GM19035 (cell line): ENCODE results near the gene ZNF654.
"Not testable (repeated sequence)": the region's sequence is repeated elsewhere in the genome, so short reads cannot be mapped to it uniquely, and the experiment has no call there.

Experiments
- ATAC-seq: cut with Tn5 transposase; IDR thresholded peaks from one replicate; pipeline ENCODE4 v1.9.1; 2021; ENCODE audit not compliant: unreplicated experiment

ZNF654 gene

DNA sequence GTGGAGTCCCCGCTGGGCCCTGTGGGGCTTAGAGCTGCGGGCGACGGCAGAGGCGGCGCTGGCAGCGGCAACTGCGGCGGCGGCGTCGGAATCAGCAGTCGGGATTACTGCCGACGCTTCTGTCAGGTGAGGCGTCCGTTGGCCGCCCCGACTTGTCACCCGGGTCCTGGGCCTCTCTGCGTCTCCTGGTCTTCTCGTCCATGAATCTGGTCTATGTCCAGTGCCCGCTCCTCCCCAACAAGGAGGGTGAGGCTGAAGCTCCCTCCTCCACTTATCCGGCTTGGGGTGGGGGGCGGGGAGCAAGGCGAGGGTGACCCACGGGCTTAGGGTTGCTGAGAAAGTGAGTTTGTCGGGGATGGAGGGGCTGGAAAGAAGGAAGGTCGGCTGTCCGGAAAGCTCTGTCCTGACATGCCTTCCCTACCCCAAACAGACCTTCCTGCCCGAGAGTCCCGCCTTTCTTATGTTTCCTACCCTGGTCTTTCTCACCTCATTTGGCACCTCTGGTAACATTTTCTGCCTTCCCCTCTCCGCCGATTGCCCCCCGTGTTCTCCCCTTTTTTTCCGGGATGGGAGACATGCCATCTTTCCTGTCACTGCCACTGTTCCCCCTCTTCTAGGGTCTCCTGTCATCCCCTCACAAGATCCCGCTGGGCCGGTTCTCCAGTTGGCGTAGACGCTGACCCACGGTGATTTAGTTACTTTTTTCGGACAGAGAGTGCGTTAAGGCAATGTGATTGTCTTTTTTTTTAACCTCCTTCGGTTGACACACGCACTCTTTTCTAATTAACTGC is 520 bp downstream of the ZNF654 start:
- peak; percentile 17 for ATAC-seq

DNA sequence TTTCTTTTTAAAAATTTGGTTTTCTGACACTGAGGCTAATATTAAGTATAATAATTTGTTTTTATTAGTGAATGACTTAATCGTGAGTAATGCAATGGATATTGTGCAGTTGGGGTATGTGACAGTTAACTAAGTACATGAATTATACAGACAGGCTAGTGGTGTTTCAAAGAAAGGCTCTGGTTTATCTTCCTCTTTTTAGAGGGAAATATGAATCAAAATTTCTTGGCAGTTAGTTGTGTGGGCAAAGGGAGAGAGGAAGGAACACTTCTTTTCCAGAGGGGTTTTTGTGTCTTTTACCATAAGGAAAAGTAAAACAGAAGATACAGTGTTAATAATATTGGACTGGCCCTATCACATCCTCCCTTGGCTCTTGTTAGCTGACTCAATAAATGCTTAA is 2.7 kb downstream of the ZNF654 start:
- ATAC-seq = no peak

DNA sequence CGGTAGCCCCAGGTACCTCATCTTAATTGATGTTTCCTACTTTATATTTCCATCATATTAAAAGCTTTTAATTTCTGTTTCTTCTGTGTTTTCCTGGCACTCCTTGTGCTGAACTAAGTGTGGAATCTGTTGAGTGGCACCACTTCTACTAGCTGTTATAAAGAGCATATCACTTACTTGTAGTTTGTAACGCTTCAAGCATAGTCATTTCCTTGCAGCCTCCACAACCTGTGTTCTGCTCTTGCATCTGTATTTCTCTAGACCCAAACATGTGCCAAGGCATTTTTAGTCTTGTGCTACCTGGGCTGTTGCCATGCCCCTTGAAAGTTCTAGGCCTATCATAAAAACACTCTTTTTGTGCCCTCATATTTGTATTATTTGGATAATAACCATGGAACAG is 16.0 kb downstream of the ZNF654 start:
- no peak for ATAC-seq

DNA sequence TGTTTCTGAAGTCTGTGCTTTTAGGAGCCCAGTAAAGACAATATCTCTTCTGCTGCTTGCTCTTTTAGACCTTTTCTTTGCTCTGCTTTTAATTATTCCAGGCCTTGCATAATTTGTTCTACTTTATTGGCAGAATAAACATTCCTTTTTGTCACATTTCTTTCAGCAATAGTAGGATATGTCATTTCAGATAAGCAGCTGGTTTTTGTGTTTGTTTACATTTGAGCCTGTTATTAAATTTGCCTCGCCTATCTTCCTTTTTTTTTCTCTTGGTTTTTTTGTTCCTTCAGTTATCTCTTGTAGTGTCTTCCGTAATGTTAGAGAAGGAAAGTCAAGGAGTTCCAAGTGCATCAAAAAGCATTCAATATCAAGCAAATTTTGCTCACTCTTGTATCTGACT is 16.4 kb downstream of the ZNF654 start:
- no peak for ATAC-seq

GRCh38 chr3:88076712-88077111 is 17.7 kb downstream of the ZNF654 start:
- no peak for ATAC-seq

GRCh38 chr3:88078932-88079331 is 19.9 kb downstream of the ZNF654 start:
- ATAC-seq = no peak

DNA sequence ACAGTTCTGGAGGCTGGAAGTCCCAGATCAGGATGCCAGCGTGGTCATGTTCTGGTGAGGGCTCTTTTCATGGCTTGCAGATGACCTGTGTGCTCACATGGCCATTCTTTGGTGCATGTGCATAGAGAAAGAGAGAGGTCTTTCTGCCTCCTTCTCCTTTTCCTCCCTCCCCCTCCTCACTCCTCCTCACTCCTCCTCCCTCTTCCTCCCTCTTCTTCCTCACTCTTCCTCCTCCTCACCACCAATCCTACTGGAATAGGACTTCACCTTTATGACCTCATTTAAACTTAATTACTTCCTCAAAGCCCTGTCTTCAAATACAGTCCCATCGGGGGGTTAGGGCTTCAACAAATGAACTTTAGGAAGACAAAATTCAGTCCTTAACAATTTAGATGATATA is 23.8 kb downstream of the ZNF654 start:
- no peak for ATAC-seq

DNA sequence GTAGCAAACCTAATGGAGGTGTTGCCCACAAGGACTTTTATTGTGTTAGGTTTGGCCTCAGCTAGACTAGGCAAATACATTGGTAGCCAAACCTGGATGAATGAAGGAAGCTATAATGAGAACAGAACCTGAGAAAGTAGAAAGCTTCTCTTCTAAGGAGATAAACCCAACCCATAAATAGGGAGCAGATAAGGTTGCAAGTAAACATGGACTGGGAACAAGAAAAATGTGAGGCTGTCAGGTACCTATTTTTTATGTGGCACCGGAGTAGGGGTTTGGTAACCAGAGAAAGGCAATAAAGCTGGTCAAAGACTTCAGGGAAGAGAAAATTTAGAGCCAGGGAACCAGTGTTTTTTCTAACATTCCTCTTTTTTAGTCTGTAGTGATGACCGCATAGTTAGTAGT is 25.0 kb downstream of the ZNF654 start:
- no peak for ATAC-seq

- no peak for ATAC-seq
Observed at GRCh38 chr3:88090681-88091080, 31.6 kb downstream of the ZNF654 start.

DNA sequence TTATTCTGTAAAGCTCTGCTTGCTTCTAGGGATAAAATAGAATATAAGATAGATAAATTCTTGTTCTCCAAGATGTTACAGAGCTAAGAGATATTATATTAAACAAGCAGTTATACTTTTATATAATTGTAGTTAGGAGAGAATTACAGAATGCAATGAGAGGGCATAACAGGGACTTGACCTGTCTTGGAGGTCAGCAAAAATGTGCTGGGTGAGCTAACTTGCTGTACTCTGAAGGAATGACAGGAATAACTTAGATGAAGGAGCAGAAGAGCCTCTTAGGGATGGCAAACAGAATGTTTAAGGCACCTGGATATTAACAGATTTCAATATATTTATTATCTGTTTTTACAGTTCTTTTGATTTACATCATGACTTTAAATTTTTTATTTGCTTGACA is 33.2 kb downstream of the ZNF654 start:
- ATAC-seq = no peak

- ATAC-seq = no peak
Observed at GRCh38 chr3:88093266-88093665, 34.2 kb downstream of the ZNF654 start.

GRCh38 chr3:88101142-88101541 is 42.1 kb downstream of the ZNF654 start:
- ATAC-seq = peak; percentile 53

DNA sequence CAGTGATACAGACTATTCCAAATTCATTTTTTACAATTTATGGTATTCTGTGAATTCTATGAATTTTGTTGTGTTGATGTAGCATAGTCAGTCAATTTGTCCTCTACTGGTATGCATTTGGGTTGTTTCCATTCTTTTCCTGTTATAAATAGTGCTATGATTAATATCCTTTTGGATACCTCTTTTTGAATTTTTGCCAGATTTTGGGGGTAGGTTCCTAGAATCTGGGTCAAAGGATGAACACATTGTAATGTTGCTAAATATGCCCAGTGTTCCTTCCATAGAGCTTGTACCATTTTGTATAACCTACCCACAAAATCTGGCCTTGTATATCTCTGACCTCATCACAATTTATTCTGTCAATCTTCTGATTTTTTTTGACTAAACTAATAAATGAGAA is 46.3 kb downstream of the ZNF654 start:
- no peak for ATAC-seq

DNA sequence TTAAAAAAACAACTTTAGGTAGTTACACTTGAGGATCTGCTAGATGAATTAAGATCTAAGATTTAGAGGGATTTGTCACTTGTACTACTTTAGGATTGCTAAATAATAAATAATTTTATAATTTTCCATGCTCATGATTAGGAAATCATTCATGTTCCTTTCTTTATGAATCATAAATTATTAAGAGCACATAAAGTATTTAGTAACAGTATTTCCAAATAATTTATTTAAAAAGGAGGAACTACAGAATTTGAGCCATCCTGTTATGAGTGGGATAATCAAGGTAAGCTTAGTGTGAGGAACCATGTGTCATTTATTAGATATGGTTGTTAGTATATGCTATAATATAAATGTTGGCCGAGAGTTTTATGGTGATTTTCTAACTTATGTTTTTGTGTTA is 53.2 kb downstream of the ZNF654 start:
- no peak for ATAC-seq

DNA sequence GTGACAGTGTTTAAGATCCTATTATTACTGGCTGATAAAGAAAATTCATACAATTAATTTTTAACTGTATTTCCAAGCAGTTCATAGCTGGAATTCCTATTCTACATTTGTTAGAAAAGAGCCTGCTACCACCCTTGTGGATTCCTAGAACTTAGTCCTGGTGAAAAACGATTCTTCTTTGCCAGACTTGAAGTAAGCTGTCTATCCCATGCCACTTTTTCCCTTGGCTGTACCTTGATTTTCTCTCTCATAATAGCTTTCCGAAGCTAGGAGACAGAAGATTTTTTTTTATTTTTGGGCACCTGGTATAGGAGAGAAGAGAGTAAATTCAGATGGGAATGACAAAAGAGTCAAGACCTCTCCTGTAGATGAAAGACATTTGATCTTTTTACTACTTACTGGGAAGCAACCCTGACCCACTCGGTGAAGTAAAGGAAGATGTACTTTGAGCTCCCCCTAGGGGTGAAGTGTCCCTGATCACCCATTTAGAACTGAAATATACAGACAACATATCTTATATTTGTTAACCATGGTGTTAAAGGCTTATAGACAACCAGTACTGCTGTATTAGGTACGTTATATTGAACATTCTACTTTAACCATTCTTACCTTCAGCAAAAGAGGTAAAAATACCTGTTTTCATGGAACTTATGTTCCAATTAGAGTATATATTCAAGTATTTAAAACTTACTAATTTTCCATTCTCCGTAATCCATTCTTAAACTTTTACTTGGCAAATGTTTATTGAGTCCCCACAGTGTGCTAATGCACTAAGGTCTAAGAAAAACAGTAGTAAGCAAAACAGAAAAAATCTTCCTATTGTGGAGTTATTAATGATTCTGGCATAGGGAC is 54.5 kb downstream of the ZNF654 start:
- peak; percentile 86 for ATAC-seq

DNA sequence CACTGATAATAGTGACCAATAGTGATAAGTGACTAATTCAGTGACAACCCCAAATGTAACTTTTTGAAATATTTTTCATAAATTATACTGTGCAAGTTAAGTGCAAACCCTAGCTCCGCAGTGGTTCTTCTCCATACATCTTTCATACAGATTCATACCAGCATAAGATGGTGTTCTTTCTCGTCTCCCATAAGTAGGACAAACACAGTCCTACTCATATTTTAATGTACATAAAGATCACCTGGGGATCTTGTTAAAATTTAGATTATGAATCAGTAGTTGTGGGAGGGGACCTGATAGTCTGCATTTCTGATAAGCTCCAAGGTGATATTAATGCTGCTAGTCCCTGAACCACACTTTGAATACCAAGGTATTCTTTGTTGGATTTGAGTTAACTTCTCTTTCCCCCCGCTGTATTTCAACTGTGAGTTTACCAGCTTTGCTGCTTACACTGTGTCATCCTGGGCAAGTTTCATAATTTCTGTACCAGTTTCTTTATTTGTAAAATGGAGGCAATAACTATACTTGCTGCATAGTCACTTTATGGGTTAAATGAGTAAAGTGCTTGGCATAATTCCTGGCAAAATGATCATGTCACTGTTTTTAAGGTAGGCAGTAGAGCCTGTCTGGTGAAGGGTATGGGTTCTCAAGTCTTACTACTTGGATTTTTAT is 56.0 kb downstream of the ZNF654 start:
- no peak for ATAC-seq

DNA sequence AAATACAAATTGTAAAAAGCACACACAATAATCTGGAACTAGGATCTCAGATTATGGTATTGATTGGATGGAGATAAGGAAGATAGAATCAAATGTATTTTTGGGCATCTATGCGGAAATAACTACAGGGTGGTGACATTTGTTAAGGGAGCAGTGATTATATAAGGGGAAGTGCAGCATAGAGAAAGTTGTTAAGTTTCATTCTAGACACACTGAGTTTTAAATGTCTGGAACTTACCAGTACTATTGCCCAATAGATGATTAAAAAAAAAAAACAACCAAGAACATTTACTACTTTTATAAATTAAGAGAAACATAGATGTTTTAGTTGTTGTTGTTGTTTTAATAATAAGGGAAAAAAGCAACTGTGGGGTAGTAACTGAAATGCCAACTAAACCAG is 58.6 kb downstream of the ZNF654 start:
- no peak for ATAC-seq

DNA sequence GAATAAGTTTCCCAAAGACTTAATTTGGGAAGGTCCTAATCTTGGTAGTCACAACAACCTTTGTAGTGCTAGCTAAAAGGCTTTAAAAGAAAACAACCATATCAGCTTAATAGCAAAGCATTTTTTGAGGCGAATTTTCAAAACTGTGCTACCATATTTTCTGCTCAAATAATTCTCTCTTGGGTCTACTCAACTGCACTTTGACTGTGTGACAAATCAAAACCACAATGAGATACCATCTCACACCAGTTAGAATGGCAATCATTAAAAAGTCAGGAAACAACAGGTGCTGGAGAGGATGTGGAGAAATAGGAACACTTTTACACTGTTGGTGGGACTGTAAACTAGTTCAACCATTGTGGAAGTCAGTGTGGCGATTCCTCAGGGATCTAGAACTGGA is 59.5 kb downstream of the ZNF654 start:
- ATAC-seq = not testable (repeated sequence)

DNA sequence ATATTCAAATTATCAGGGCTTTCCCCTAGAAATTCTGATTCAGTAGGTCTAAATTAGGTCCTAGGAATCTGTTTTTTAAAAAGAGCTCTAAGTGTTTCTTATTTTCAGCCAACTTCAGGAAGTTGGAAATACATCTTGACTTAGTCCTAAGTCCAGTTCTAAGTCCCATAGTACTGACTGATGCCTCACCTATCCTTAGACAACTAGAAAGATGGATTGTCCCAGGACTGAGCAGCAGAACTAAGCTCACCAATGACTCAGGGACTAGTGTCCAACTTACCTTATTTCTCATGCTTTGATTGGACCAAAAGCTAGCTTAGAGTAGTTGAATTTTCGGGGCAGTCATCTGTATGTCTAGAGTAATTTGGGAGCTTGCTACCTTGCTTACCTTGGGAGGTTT is 64.5 kb downstream of the ZNF654 start:
- ATAC-seq = no peak

DNA sequence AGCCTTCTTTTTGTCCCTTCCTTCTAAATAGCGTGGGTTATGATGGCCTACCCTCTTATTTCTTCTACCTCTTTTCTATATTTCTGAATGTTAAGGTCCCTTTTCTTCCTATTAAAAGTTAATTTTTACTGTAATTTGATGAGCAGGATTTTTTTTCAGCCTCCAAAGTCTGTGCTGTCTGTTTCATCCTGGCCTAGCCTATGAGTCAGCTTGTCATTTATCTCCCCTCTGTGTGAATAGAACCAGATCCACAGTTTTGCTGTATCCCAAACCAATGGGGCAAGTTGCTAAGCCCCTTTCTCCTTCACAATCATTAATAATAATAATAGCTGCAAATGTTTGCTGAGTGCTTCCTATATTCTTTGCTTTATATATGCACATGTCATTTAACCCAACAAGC is 72.6 kb downstream of the ZNF654 start:
- ATAC-seq = no peak

DNA sequence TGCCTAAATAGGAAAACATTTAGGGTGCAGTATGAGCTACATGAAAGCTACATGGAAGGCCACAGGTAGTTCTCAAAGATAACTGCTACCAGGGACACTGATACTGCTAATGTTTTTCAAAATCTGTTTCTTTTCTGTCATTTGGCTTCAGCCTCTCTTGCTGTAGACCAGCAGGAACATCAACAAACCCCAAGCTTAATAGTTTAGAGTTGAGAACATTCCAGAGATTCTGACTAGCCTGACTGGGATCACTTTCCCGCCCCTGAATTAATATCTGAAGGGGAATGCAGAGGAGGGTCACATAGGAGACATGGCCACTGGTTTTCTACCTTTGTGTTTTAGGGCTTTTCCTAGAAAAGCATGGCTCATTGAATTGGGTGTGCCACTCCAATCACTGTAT is 73.8 kb downstream of the ZNF654 start:
- no peak for ATAC-seq
